GM12878 (cell line): ENCODE data around the gene RAPGEF3.

ENCODE experiments used
- CBX5 ChIP-seq: sonication (generic); IDR thresholded peaks from 2 replicates; pipeline ENCODE4 v1.6.1; 2016; ENCODE audit warnings: low read depth, moderate library complexity, mild to moderate bottlenecking, inconsistent platforms
- CREB1 ChIP-seq: IDR thresholded peaks from 2 replicates; pipeline ENCODE4 v1.6.1; 2012; ENCODE audit warnings: low read depth, mild to moderate bottlenecking, inconsistent platforms
- CTCF ChIP-seq, 3 experiments: IDR thresholded peaks in 2 of 3; conservative IDR thresholded peaks in 1 of 3; 2 replicates each; pipeline ENCODE4 v1.5.1; 2011; ENCODE audit warnings: low read depth in 3 of 3, low read length in 3 of 3, mild to moderate bottlenecking in 3 of 3, control low read depth in 2 of 3, moderate library complexity in 2 of 3, inconsistent platforms in 1 of 3, mixed read lengths in 1 of 3; ENCODE audit not compliant: control insufficient read depth in 2 of 3, insufficient read depth in 1 of 3; ENCODE audit errors: extremely low read depth in 1 of 3
- GABPA ChIP-seq: IDR thresholded peaks from 2 replicates; pipeline ENCODE4 v1.6.1; 2014; ENCODE audit warnings: antibody characterized with exemption, low read depth, mild to moderate bottlenecking, inconsistent platforms
- KDM1A ChIP-seq: fragments of 200-600 bp; sonication (generic); IDR thresholded peaks from 2 replicates; pipeline ENCODE4 v1.6.1; 2016; ENCODE audit warnings: borderline replicate concordance
- MYC ChIP-seq: IDR thresholded peaks from 2 replicates; pipeline ENCODE4 v1.6.1; 2011; ENCODE audit warnings: mild to moderate bottlenecking, low read length, moderate library complexity, inconsistent platforms; ENCODE audit not compliant: insufficient read depth, insufficient replicate concordance, insufficient read length, severe bottlenecking
- POLR2A ChIP-seq: IDR thresholded peaks from 2 replicates; pipeline ENCODE4 v1.6.1; 2011; ENCODE audit warnings: low read depth, mild to moderate bottlenecking, low read length
- TAF1 ChIP-seq: IDR thresholded peaks from 2 replicates; pipeline ENCODE4 v1.6.1; 2011; ENCODE audit warnings: mild to moderate bottlenecking, low read depth, low read length, borderline replicate concordance
- USF1 ChIP-seq: IDR thresholded peaks from 2 replicates; pipeline ENCODE4 v1.6.1; 2011; ENCODE audit warnings: borderline replicate concordance, low read depth, mild to moderate bottlenecking, moderate library complexity, mixed read lengths, low read length; ENCODE audit not compliant: insufficient read depth; ENCODE audit errors: extremely low read length

GRCh38 chr12:47735649-47736048, 23.0 kb downstream of the RAPGEF3 start:
- TF ChIP-seq CTCF (IDR thresholded peaks at IDR 0.05 in 2 of 3, conservative IDR thresholded peaks at IDR 0.05 in 1 of 3; ENCODE audit: control insufficient read depth in 2 of 3, extremely low read depth in 1 of 3, insufficient read depth in 1 of 3, low read depth in 3 of 3, low read length in 3 of 3) (no peak), POLR2A (no peak), KDM1A (no peak), MYC (no peak), GABPA (no peak), CREB1 (no peak), CBX5 (no peak), USF1 (no peak), TAF1 (no peak)
